GM23338 (cell line): ENCODE results near the gene SH2D2A. TPM values are rescaled to one million over a fixed set of nuclear protein-coding genes. Genes with fewer than 3 reads are reported as not detected.

Experiments
- ATAC-seq: fragments of 200-7000 bp; cut with Tn5 transposase; 3 replicates; pipeline ENCODE4 v1.9.1; 2020
- DNase-seq: peaks from one replicate; pipeline ENCODE4 v3.0.0-alpha.2; 2015; ENCODE audit warnings: low spot score
- H2AFZ ChIP-seq: fragments of 200-600 bp; sonication (generic); 2 replicates; pipeline ENCODE4 v1.8.0; 2016; ENCODE audit warnings: antibody characterized with exemption, mild to moderate bottlenecking, moderate library complexity
- H3F3A ChIP-seq: fragments of 200-600 bp; sonication (generic); replicated peaks from 2 replicates; pipeline ENCODE4 v1.8.0; 2017; ENCODE audit warnings: antibody characterized with exemption, mixed run types, low read depth
- H3K27ac ChIP-seq: fragments of 200-600 bp; sonication (generic); 2 replicates; pipeline ENCODE4 v1.6.1; 2016; ENCODE audit warnings: low read depth
- H3K27me3 ChIP-seq: fragments of 200-600 bp; sonication (generic); 2 replicates; pipeline ENCODE4 v1.8.0; 2016; ENCODE audit warnings: mild to moderate bottlenecking, mixed run types, moderate library complexity; ENCODE audit not compliant: insufficient read depth
- H3K36me3 ChIP-seq: fragments of 200-600 bp; sonication (generic); 2 replicates; pipeline ENCODE4 v1.8.0; 2016; ENCODE audit warnings: mild to moderate bottlenecking; ENCODE audit not compliant: insufficient read depth
- H3K4me1 ChIP-seq: fragments of 200-600 bp; sonication (generic); 2 replicates; pipeline ENCODE4 v1.8.0; 2016; ENCODE audit warnings: mild to moderate bottlenecking, moderate library complexity; ENCODE audit not compliant: insufficient read depth
- H3K4me2 ChIP-seq: fragments of 200-600 bp; sonication (generic); 2 replicates; pipeline ENCODE4 v1.7.1; 2017; ENCODE audit warnings: mixed run types
- H3K4me3 ChIP-seq: fragments of 200-600 bp; sonication (generic); 2 replicates; pipeline ENCODE4 v1.6.1; 2016; ENCODE audit warnings: mixed run types
- H3K79me2 ChIP-seq: fragments of 200-600 bp; sonication (generic); replicated peaks from 2 replicates; pipeline ENCODE4 v1.8.0; 2017; ENCODE audit warnings: mild to moderate bottlenecking; ENCODE audit not compliant: insufficient read depth
- H3K9me2 ChIP-seq: fragments of 200-600 bp; sonication (generic); 2 replicates; pipeline ENCODE4 v1.8.0; 2017; ENCODE audit not compliant: insufficient read depth
- H4K20me1 ChIP-seq: fragments of 200-600 bp; sonication (generic); replicated peaks from 2 replicates; pipeline ENCODE4 v1.8.0; 2017; ENCODE audit warnings: mild to moderate bottlenecking; ENCODE audit not compliant: insufficient read depth
- H3K27ac Mint-ChIP-seq: 2 replicates; pipeline ENCODE4 v1.8.0; 2020; ENCODE audit warnings: inconsistent platforms, mild to moderate bottlenecking, moderate library complexity, mixed read lengths
- H3K27me3 Mint-ChIP-seq: 3 replicates; pipeline ENCODE4 v1.8.0; 2022; ENCODE audit warnings: low read depth, mild to moderate bottlenecking, moderate library complexity, mixed read lengths, inconsistent platforms; ENCODE audit not compliant: insufficient read depth, poor library complexity
- H3K36me3 Mint-ChIP-seq: 3 replicates; pipeline ENCODE4 v1.8.0; 2021; ENCODE audit warnings: low read depth, mild to moderate bottlenecking, inconsistent platforms, moderate library complexity, mixed read lengths
- H3K4me1 Mint-ChIP-seq: 3 replicates; pipeline ENCODE4 v1.8.0; 2020; ENCODE audit warnings: mild to moderate bottlenecking, inconsistent platforms, mixed read lengths
- H3K4me3 Mint-ChIP-seq: 3 replicates; pipeline ENCODE4 v1.8.0; 2021; ENCODE audit warnings: moderate library complexity, mild to moderate bottlenecking, inconsistent platforms, mixed read lengths
- H3K9me3 Mint-ChIP-seq: 3 replicates; pipeline ENCODE4 v1.8.0; 2020; ENCODE audit warnings: moderate library complexity, mild to moderate bottlenecking, inconsistent platforms, mixed read lengths
- CREB1 ChIP-seq: fragments of 250-450 bp; sonication (Bioruptor Pico); IDR thresholded peaks from 2 replicates; pipeline ENCODE4 v1.5.0; 2020; ENCODE audit warnings: low read depth, mild to moderate bottlenecking, moderate library complexity
- CTCF ChIP-seq, 2 experiments: fragments of 200-600 bp in 1 of 2; sonication (generic) in 1 of 2; conservative IDR thresholded peaks; 2 replicates each; pipeline versions ENCODE4 v1.5.1 to v1.6.1; 2016 to 2017; ENCODE audit warnings: antibody characterized with exemption in 2 of 2, low read depth in 2 of 2, mild to moderate bottlenecking in 2 of 2, moderate library complexity in 1 of 2
- EZH2 ChIP-seq: fragments of 200-600 bp; sonication (generic); IDR thresholded peaks from one replicate; pipeline ENCODE4 v1.8.0; 2017; ENCODE audit warnings: antibody characterized with exemption, mild to moderate bottlenecking, low read depth; ENCODE audit not compliant: unreplicated experiment
- POLR2AphosphoS5 ChIP-seq: IDR thresholded peaks from 2 replicates; pipeline ENCODE4 v1.6.1; 2016; ENCODE audit warnings: antibody characterized with exemption, low read depth
- REST ChIP-seq: IDR thresholded peaks from one replicate; pipeline ENCODE4 v1.6.1; 2018; ENCODE audit warnings: antibody characterized with exemption; ENCODE audit not compliant: unreplicated experiment
- STAT1 ChIP-seq: IDR thresholded peaks from one replicate; pipeline ENCODE4 v1.6.1; 2016; ENCODE audit warnings: antibody characterized with exemption; ENCODE audit not compliant: unreplicated experiment
- ZNF114 ChIP-seq: fragments of 250-450 bp; sonication (Bioruptor Pico); IDR thresholded peaks from 2 replicates; pipeline ENCODE4 v1.5.0; 2020; ENCODE audit warnings: mild to moderate bottlenecking, moderate library complexity
- ZNF462 ChIP-seq: fragments of 250-450 bp; sonication (Bioruptor Pico); IDR thresholded peaks from 2 replicates; pipeline ENCODE4 v1.5.0; 2020; ENCODE audit warnings: mild to moderate bottlenecking, moderate library complexity
- polyA plus RNA-seq: library from polyadenylated mRNA; unstranded; fragments of >200 nt; fragmentation: Nextera tagmentation; extraction: Ambion mirVana; gene quantifications from 2 replicates; pipeline ENCODE4 v1.2.1, GENCODE V29; 2016
- total RNA-seq: library from RNA; depleted of rRNA; stranded (reverse); fragments of >200 nt; shearing (Covaris generic); gene quantifications from 2 replicates; pipeline ENCODE4 v1.2.3, GENCODE V29; 2014

SH2D2A gene
- total and polyA plus RNA-seq, 2 experiments from 2014 or later = 5.5 to 11.5 TPM

- no peak for TF ChIP-seq EZH2
- no peak for TF ChIP-seq POLR2AphosphoS5
- TF ChIP-seq ZNF114 (CRISPR knock-in tag) = no peak
- no peak for TF ChIP-seq ZNF462
- no peak for TF ChIP-seq CTCF (conservative IDR thresholded peaks at IDR 0.05; ENCODE audit: low read depth in 2 of 2)
- TF ChIP-seq CREB1 (CRISPR knock-in tag) = no peak
- TF ChIP-seq STAT1 = no peak
- TF ChIP-seq REST = no peak
- ATAC-seq (no peak), DNase-seq (no peak)
- Mint-ChIP-seq H3K27ac (no peak overlapping the region), H3K4me1 (peaks cover 24% of the 10 kb centered on the region), H3K36me3 (peaks cover 4% of the 10 kb centered on the region; the same call in 2 of the 3 replicates), H3K9me3 (no peaks in the 10 kb centered on the region), H3K4me3 (no peak overlapping the region), H3K27me3 (peaks cover 39% of the 10 kb centered on the region)
- Histone ChIP-seq H2AFZ (no peak overlapping the region), H3K4me1 (peaks cover 11% of the 10 kb centered on the region), H3K9me2 (no peaks in the 10 kb centered on the region), H3K4me2 (no peak overlapping the region), H4K20me1 (peaks cover 4% of the 10 kb centered on the region), H3K36me3 (no peaks in the 10 kb centered on the region), H3F3A (0 out of 2 replicates have a peak, but pooled peaks cover 10% of the 10 kb centered on the region), H3K27me3 (peaks cover 25% of the 10 kb centered on the region), H3K79me2 (no peaks in the 10 kb centered on the region), H3K27ac (no peak overlapping the region), H3K4me3 (no peak overlapping the region)
These were observed 7.4 kb downstream of the SH2D2A start for GRCh38 chr1:156809281-156809680.
